ENCODE measurements around the gene OR6B1. TPM values are rescaled to one million over a fixed set of nuclear protein-coding genes. Genes with fewer than 3 reads are reported as not detected.
"Not testable (repeated sequence)": the region's sequence is repeated elsewhere in the genome, so short reads cannot be mapped to it uniquely, and the experiment has no call there.

Gene OR6B1
- polyA plus RNA-seq, 1 donor: not detected

DNA sequence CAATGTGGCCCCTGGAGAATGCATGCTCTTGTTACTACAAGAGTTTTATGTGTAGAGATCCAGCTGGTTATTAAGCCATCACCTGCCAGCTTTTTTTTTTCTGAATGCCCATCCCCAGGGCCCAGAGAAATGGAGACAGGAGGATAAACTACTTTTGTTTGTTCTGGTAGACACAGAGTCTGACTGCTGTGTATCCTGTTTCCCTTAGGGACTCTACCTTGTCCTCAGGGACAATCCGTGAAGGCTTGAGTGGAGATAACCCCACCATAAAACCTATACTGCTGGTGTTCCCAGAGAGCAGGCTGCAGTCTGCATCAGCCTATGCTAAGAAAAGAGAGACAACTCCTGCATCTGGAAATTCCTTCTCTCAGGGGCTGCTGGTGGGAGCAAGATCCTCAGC is 48.5 kb downstream of the OR6B1 start, which contains the start of gene OR2A5:
TSS of gene OR2A5 (plus strand) at position 301 of the 400 bp plus-strand sequence. CDS start 1,454 bp downstream, outside the sequence.
- no peak for DNase-seq

DNA sequence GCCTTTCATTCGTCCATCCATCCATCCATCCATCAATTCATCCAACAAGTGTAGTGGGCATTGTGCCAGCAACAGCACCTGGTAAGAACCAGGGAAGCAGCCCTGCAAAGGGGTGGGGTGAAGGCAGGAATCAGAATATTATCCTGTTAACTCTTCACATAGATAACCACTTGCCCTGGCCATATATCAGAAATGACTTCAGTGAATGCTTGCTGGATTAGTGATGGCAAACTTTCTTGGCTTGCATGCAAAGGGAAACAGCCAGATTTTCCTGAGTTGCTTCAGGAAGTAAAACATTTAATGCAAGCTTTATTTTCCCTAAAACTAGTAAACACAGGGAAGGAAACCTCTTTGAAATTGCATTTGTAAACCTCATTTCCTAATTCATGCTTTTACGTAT is 49.4 kb downstream of the OR6B1 start:
- no peak for DNase-seq

DNA sequence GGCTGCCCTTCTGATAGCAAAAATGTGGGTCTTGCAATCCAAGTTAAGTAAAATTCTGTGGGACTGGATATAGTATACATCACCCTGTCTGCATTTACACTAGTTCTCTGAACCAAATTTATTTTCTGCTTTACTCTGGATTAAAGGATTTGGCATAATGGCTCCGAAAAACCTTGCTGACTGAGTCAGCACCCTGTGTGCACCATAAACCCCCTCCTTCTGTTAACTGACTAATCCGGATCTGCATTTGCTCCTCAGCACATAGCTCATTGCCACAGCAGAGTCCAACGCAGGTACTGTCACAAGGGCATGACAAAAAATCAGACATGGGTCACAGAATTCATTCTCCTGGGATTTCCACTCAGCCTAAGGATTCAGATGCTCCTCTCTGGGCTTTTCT is 50.0 kb downstream of the OR6B1 start:
- no peak for DNase-seq

DNA sequence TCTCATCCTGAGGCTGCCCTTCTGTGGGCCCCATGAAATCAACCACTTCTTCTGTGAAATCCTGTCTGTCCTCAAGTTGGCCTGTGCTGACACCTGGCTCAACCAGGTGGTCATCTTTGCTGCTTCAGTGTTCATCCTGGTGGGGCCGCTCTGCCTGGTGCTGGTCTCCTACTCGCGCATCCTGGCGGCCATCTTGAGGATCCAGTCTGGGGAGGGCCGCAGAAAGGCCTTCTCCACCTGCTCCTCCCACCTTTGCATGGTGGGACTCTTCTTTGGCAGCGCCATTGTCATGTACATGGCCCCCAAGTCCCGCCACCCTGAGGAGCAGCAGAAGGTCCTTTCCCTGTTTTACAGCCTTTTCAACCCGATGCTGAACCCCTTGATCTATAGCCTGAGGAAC is 50.8 kb downstream of the OR6B1 start:
- DNase-seq: not testable (repeated sequence)

DNA sequence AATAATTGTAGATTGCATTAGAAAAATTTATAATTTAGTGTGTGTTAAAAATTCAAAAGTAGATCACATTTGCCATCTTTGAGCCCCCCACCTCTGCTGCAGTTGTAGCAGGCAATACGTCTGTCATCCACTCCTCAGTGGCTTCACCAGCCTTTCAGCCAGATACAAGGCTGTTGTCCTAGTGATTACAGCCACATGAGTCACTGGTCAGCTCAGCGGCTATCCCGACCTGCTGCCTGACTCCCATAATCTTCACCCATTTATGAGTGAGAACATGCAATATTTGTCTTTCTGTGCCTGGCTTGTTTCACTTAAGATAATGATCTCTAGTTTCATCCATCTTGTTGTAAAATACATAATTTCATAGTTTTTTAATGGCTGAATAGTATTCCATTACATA is 57.8 kb downstream of the OR6B1 start:
- no peak for DNase-seq

Other genes with a start within 250 kb of the OR6B1 start
- gene CTAGE6, start 242.6 kb upstream of the OR6B1 start, polyA plus RNA-seq (ENCODE audit: insufficient read length): not detected
- gene TCAF1, start 98.1 kb upstream of the OR6B1 start, polyA plus RNA-seq (ENCODE audit: insufficient read length): 84.1 TPM
- not detected for gene OR2F2, start 65.1 kb upstream of the OR6B1 start, polyA plus RNA-seq (ENCODE audit: insufficient read length)
- gene OR2F1, start 45.5 kb upstream of the OR6B1 start, polyA plus RNA-seq (ENCODE audit: insufficient read length): 0.45 TPM
- gene OR2A5, start 48.6 kb downstream of the OR6B1 start, polyA plus RNA-seq (ENCODE audit: insufficient read length): 0.18 TPM
- gene OR2A25, start 69.5 kb downstream of the OR6B1 start, polyA plus RNA-seq (ENCODE audit: insufficient read length): 0.22 TPM
- 0.05 TPM for gene OR2A12, start 86.0 kb downstream of the OR6B1 start, polyA plus RNA-seq (ENCODE audit: insufficient read length)
- gene OR2A2, start 109.3 kb downstream of the OR6B1 start, polyA plus RNA-seq (ENCODE audit: insufficient read length): not detected
- not detected for gene OR2A14, start 122.9 kb downstream of the OR6B1 start, polyA plus RNA-seq (ENCODE audit: insufficient read length)
- 1.0 TPM for gene CTAGE4, start 183.1 kb downstream of the OR6B1 start, polyA plus RNA-seq (ENCODE audit: insufficient read length)
- gene ARHGEF35, start 195.5 kb downstream of the OR6B1 start, polyA plus RNA-seq (ENCODE audit: insufficient read length): 24.0 TPM
- gene OR2A42, start 239.3 kb downstream of the OR6B1 start, polyA plus RNA-seq (ENCODE audit: insufficient read length): 1.8 TPM